Posterior cingulate gyrus (tissue), 11 donors: ENCODE measurements around the gene CHRDL1.
A peak's percentile ranks its signal among the peaks of the same experiment; 100 is the strongest.
"Not testable (repeated sequence)": the region's sequence is repeated elsewhere in the genome, so short reads cannot be mapped to it uniquely, and the experiment has no call there.

Source experiments
- DNase-seq, 10 donors: peaks; one replicate each; pipeline versions ENCODE4 v3.0.0 to v3.0.0-alpha.2; 2020 to 2021; ENCODE audit warnings: mixed read lengths in 3 of 10
- intact Hi-C: fragments of 100-400 bp; cut with DNase I; formaldehyde crosslinking; loops from one replicate; pipeline ENCODE4 v1.15.1; 2023

Gene CHRDL1

DNA sequence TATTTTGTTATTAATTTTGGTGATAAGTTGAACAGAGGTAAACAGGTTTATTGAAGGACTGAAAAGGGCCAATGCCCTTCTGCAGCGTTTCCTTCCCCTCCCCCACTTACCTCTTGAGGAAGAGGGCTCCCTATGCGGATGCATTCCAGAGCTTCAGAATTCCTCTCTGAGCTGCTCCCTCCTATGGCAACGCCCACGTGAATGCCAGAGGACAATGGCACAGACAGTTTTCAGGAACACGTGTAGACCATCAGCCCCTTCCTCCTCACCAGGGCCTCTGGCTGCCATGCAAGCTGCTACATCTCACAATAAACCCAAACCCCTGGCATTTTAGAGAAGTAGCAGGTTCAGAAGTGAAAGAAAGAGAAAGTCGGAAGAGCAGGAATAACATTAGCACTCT, 127.9 kb downstream of the CHRDL1 start:
- intact Hi-C loops: loop anchor here (5.0 kb wide), 1 partner anchor 215 kb away; no protein-coding TSS in a partner anchor
- no peak for DNase-seq

DNA sequence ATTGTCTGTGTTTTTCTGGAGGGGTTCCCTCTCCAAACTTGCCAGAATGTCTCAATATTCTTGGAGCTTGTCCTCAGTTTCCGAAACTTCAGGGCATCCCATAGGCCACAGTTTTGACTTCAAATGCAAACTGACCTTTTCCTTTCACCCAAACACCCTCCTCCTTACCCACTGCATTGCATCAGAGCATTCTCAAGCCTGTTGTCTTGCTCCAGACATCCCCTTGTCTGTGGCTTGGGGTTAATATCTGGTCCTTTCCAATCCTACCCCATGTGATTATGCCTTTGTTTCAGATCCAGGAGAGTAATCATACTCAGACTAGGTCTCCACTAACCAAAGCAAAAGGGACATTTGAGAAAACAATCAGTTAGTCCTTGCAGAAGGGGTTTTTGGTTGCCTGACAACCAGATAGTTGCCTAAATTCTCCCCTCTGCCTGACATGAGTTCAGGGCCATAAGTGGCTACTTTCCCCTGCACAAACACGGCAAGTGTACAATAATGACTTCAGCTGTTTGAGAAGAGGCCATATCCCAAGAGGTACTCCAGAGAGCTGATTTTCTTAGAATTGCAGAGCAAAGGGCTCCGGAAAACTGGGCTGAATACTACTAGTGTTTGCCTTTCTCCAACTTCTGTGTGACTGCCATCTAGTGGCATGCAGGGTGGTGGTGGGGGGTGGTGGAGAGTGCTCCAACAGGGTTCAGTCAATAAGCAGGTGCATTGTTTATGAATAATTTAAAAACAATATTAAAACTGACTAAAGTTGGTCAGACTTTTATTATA, 130.2 kb downstream of the CHRDL1 start:
- intact Hi-C loops: loop anchor here (5.0 kb wide), 1 partner anchor 213 kb away; no protein-coding TSS in a partner anchor

DNA sequence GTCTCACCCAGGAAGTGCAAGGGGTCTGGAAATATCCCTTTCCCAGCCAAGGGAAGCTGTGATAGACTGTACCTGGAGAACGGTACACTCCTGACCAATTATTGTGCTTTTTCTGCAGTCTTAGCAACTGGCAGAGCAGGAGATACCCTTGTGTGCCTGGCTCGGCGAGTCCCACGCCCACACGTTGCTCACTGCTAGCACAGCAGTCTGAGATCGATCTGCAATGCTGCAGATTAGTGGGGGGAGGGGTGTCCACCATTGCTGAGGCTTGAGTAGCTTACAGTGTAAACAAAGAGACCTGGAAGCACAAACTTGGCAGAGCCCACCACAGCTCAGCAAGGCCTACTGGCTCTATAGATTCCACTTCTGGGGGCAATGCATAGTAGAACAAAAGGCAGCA, 138.5 kb downstream of the CHRDL1 start:
- peak in 1 of 10 donors; percentile 59 for DNase-seq
- intact Hi-C loops: no loop called here

More for the DNA sequence above, 130.2 kb downstream of the CHRDL1 start:
- peak in 7 of 10 donors; percentile 2 to 77 (median 19) for DNase-seq

DNA sequence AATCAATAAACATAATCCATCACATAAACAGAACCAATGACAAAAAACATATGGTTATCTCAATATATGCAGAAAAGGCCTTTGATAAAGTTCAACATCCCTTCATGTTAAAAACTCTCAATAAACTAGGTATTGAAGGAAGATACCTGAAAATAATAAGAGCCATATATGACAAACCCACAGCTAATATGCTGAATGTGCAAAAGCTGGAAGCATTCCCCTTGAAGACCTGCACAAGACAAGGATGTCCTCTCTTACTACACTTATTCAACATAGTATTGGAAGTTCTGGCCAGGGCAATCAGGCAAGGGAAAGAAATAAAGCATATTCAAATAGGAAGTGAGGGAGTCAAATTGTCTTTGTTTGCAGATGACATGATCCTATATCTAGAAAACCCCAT, 141.3 kb downstream of the CHRDL1 start:
- intact Hi-C loops, DNase-seq: not testable (repeated sequence)

DNA sequence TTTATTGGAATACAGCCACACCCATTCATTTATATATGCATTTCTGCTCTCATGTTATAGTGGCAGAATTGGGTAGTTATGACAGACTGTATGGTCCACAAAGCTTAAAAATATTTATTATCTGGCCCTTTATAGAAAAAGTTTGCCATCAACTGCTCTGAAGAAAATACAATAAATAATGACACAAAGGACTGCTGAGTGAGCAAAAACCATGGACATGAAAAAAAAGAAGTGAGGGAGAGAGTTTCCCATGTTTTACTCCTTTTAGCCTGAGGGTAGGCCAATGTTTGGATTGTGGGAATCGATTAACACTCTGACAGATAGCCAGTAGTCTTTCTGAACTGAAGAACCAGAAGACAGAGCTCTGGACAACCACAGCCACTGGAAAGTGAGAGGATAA, 149.2 kb downstream of the CHRDL1 start:
- DNase-seq: no peak
- intact Hi-C loops: no loop called here
